ENCODE results near the gene TBC1D22A.

- TF ChIP-seq CTCF (conservative IDR thresholded peaks at IDR 0.05; ENCODE audit: low read depth in 2 of 2): no peak
- TF ChIP-seq EZH2 (IDR thresholded peaks at IDR 0.05; ENCODE audit: low read depth, unreplicated experiment): no peak
- no peak for TF ChIP-seq EZH2phosphoT487 (IDR thresholded peaks at IDR 0.05; ENCODE audit: unreplicated experiment)
- TF ChIP-seq POLR2AphosphoS5 (IDR thresholded peaks at IDR 0.05; ENCODE audit: low read depth): no peak
- no peak for TF ChIP-seq CREB1 (CRISPR knock-in tag; IDR thresholded peaks at IDR 0.05; ENCODE audit: low read depth)
- TF ChIP-seq REST (IDR thresholded peaks at IDR 0.05; ENCODE audit: unreplicated experiment): no peak
- TF ChIP-seq NANOG (IDR thresholded peaks at IDR 0.05; ENCODE audit: borderline replicate concordance): no peak
- TF ChIP-seq JUNB (IDR thresholded peaks at IDR 0.05; ENCODE audit: unreplicated experiment): no peak
- TF ChIP-seq ZNF331 (CRISPR knock-in tag; IDR thresholded peaks at IDR 0.05; ENCODE audit: low read depth): no peak
- TF ChIP-seq ETS1 (IDR thresholded peaks at IDR 0.05): no peak
- TF ChIP-seq ZNF114 (CRISPR knock-in tag; IDR thresholded peaks at IDR 0.05): no peak
- TF ChIP-seq STAT1 (IDR thresholded peaks at IDR 0.05; ENCODE audit: unreplicated experiment): no peak
- no peak for TF ChIP-seq ZNF462 (CRISPR knock-in tag; IDR thresholded peaks at IDR 0.05)
These were observed 383.9 kb downstream of the TBC1D22A start for GRCh38 chr22:47146391-47146790.
